B cell (primary cell): ENCODE data around the gene PPM1M. TPM values are rescaled to one million over a fixed set of nuclear protein-coding genes. Genes with fewer than 3 reads are reported as not detected.
A peak's percentile ranks its signal among the peaks of the same experiment; 100 is the strongest.
"Not testable (repeated sequence)": the region's sequence is repeated elsewhere in the genome, so short reads cannot be mapped to it uniquely, and the experiment has no call there.

Experiments used
- ATAC-seq: fragments of 200-7000 bp; cut with Tn5 transposase; one replicate; pipeline ENCODE4 v1.10.0; 2021; ENCODE audit warnings: low read depth, mild to moderate bottlenecking, moderate number of reproducible peaks, moderate library complexity
- CTCF ChIA-PET: fragments of 350-600 bp; sonication (Branson Sonifier 250); formaldehyde crosslinking; loops from one replicate; lab custom pipeline; 2021; ENCODE audit warnings: antibody characterized with exemption, inconsistent platforms; lab: Charles Lee
- POLR2A ChIA-PET: fragments of 350-600 bp; sonication (Branson Sonifier 250); formaldehyde crosslinking; loops from one replicate; lab custom pipeline; 2021; ENCODE audit warnings: antibody characterized with exemption; lab: Charles Lee
- DNase-seq: peaks from one replicate; pipeline ENCODE4 v3.0.0; 2013
- H2AFZ ChIP-seq: 2 replicates; pipeline ENCODE4 v1.6.1; 2012; ENCODE audit warnings: mild to moderate bottlenecking, low read depth, low read length; ENCODE audit not compliant: insufficient read depth, poor library complexity, severe bottlenecking
- H3K27ac ChIP-seq, 2 donors: 1 replicate in 1 of 2; 2 replicates in 1 of 2; pipeline ENCODE4 v1.5.1; 2012 to 2013; ENCODE audit warnings: low read length in 2 of 2, mild to moderate bottlenecking in 2 of 2, moderate library complexity in 1 of 2
- H3K27me3 ChIP-seq, 4 experiments: fragments of 200-600 bp in 1 of 4; sonication (generic) in 1 of 4; replicated peaks in 1 of 4; 1 replicate in 2 of 4; 2 replicates in 2 of 4; pipeline versions ENCODE4 v1.6.1 to v1.7.0; 2013 to 2016; ENCODE audit warnings: low read length in 3 of 4, mild to moderate bottlenecking in 2 of 4, mixed read lengths in 1 of 4, moderate library complexity in 1 of 4; ENCODE audit not compliant: insufficient read depth in 4 of 4, control insufficient read depth in 3 of 4; ENCODE audit errors: control extremely low read depth in 1 of 4
- H3K36me3 ChIP-seq, 2 experiments: replicated peaks in 1 of 2; 1 replicate in 1 of 2; 2 replicates in 1 of 2; pipeline versions ENCODE4 v1.6.1 to v1.7.1; 2013; ENCODE audit warnings: low read length in 1 of 2; ENCODE audit not compliant: insufficient read depth in 2 of 2, control insufficient read depth in 1 of 2; ENCODE audit errors: control extremely low read depth in 1 of 2, extremely low read depth in 1 of 2
- H3K4me1 ChIP-seq, 2 donors: fragments of 200-600 bp in 1 of 2; sonication (generic) in 1 of 2; 1 replicate in 1 of 2; 2 replicates in 1 of 2; pipeline versions ENCODE4 v1.5.1 to v1.6.1; 2013 to 2017; ENCODE audit warnings: low read length in 2 of 2; ENCODE audit not compliant: control insufficient read depth in 2 of 2, insufficient read depth in 2 of 2
- H3K4me2 ChIP-seq: replicated peaks from 2 replicates; pipeline ENCODE3; 2012; ENCODE audit warnings: mild to moderate bottlenecking, low read depth, low read length; ENCODE audit not compliant: poor library complexity, severe bottlenecking
- H3K4me3 ChIP-seq, 5 experiments: fragments of 200-600 bp in 1 of 5; sonication (generic) in 1 of 5; 1 replicate in 3 of 5; 2 replicates in 2 of 5; pipeline versions ENCODE4 v1.5.1 to v1.7.0; 2011 to 2016; ENCODE audit warnings: low read length in 4 of 5, mild to moderate bottlenecking in 4 of 5, low read depth in 2 of 5, control low read depth in 1 of 5, moderate library complexity in 1 of 5; ENCODE audit not compliant: insufficient read depth in 1 of 5; ENCODE audit errors: control extremely low read depth in 1 of 5, extremely low read depth in 1 of 5
- H3K79me2 ChIP-seq: fragments of 200-600 bp; sonication (generic); one replicate; pipeline ENCODE4 v1.6.0; 2016; ENCODE audit warnings: low read length; ENCODE audit not compliant: control insufficient read depth, insufficient read depth
- H3K9ac ChIP-seq: fragments of 200-600 bp; sonication (generic); 2 replicates; pipeline ENCODE4 v1.6.1; 2017; ENCODE audit warnings: mild to moderate bottlenecking, low read length, moderate library complexity
- H3K9me3 ChIP-seq, 3 donors: one replicate each; pipeline versions ENCODE4 v1.6.1 to v1.7.1; 2013; ENCODE audit warnings: low read length in 2 of 3; ENCODE audit not compliant: control insufficient read depth in 2 of 3, insufficient read depth in 1 of 3; ENCODE audit errors: control extremely low read depth in 1 of 3
- H4K20me1 ChIP-seq: 2 replicates; pipeline ENCODE4 v1.6.0; 2012; ENCODE audit warnings: mild to moderate bottlenecking, low read length; ENCODE audit not compliant: insufficient read depth, control insufficient read depth, poor library complexity, severe bottlenecking
- H3K27ac Mint-ChIP-seq: one replicate; pipeline ENCODE4 v1.8.0; 2021; ENCODE audit warnings: mixed read lengths
- H3K27me3 Mint-ChIP-seq: one replicate; pipeline ENCODE4 v1.8.0; 2021; ENCODE audit warnings: mixed read lengths
- H3K4me1 Mint-ChIP-seq: one replicate; pipeline ENCODE4 v1.8.0; 2021; ENCODE audit warnings: mixed read lengths
- H3K4me3 Mint-ChIP-seq: one replicate; pipeline ENCODE4 v1.8.0; 2021; ENCODE audit warnings: mixed read lengths
- H3K9me3 Mint-ChIP-seq: one replicate; pipeline ENCODE4 v1.8.0; 2022; ENCODE audit warnings: mixed read lengths; ENCODE audit not compliant: insufficient read depth
- EZH2 ChIP-seq: IDR thresholded peaks from 2 replicates; pipeline ENCODE4 v1.6.1; 2012; ENCODE audit warnings: borderline replicate concordance, low read depth, mild to moderate bottlenecking, moderate library complexity, low read length; ENCODE audit not compliant: insufficient read depth, poor library complexity, severe bottlenecking
- WGBS: methylation state at CpG from one replicate; pipeline ENCODE4 v1.1.5; 2013; ENCODE audit warnings: missing lambda C conversion rate; ENCODE audit not compliant: insufficient coverage; 5-methylcytosine and 5-hydroxymethylcytosine counted together
- intact Hi-C: fragments of 100-400 bp; cut with micrococcal nuclease; formaldehyde crosslinking; loops from one replicate; pipeline ENCODE4 v1.10.0; 2022
- polyA plus RNA-seq: library from polyadenylated mRNA; depleted of rRNA; stranded (reverse); fragments of >200 nt; gene quantifications from 2 replicates; pipeline ENCODE4 v1.2.3, GENCODE V29; 2012
- total RNA-seq, 2 donors: library from RNA; stranded (reverse); fragments of 120-200 nt in 1 of 2; gene quantifications; 1 replicate in 1 of 2; 2 replicates in 1 of 2; pipeline versions ENCODE4 v1.2.3 to v1.2.4, GENCODE V29; 2013 to 2022
- TF ChIP-seq, protein P1 (sequence below): fragments of 200-600 bp; IDR thresholded peaks from one replicate; pipeline ENCODE4 v1.8.0; 2022; ENCODE audit warnings: antibody characterized with exemption, mild to moderate bottlenecking

The PPM1M gene
- total and polyA plus RNA-seq, 2 donors (not counting 1 experiment from before 2014, with no cell fraction given) = 45.0 to 65.2 TPM

DNA sequence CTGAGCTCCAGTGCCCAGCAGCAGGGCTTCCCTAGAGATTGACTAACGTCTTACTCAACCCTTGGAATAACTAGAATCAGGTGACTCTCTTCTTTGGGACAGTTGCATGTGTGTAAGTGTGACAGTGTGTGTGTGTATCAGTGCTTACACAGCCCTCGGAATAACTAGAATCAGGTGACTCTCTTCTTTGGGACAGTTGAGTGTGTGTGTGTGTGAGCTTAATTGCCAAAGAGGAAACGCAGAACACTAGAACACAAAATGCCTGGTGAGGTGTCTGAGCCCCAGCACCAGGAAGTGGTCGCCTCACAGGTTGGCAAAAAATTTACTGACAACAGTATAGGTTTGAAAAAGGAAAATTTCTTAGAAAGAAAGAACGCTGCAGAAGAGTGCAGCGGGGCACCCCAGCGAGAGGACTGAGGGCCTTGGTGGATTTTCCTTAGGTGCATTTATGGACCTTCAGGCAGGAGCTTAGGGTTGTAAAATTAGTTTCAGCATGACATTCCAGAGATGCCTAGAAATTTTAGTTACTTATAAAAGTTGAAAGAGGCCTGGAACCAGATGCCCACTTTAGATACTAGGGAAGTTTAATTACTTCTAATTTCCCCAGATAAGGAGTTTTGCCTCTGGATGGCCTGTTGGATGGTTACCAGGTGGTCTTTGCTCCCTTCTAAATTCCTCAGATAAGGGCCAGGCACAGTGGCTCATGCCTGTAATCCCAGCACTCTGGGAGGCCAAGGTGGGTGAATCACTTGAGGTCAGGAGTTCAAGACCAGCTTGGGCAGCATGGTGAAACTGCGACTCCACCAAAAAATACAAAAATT lies 36.6 kb downstream of the PPM1M start:
- no peak overlapping the region for H3K4me3 ChIP-seq
- no peaks in the 10 kb centered on the region for H3K36me3 ChIP-seq
- 39% methylated on average over 8 of the region's 8 CpGs for WGBS
- H3K4me2 ChIP-seq = no peak overlapping the region
- no peak overlapping the region for H3K4me3 Mint-ChIP-seq
- H3K27ac Mint-ChIP-seq = peak overlapping the region; percentile 50
- ChIA-PET CTCF (interaction anchor here (0.7 to 17.5 kb wide), 7 partner anchors 10 to 60 kb away, joined by 3 to 265 read pairs (median 6); partner anchors contain the start of gene TLR9), POLR2A (interaction anchor here (0.8 kb wide), 1 partner anchor 57 kb away, joined by 4 read pairs; the partner anchor contains the start of gene TLR9)
- H2AFZ ChIP-seq = no peak overlapping the region
- ATAC-seq (no peak), DNase-seq (no peak)
- H3K27ac ChIP-seq = peak overlapping the region in 1 of 2 donors; percentile 32
- H3K27me3 ChIP-seq = no peaks in the 10 kb centered on the region
- H3K79me2 ChIP-seq = peaks cover 39% of the 10 kb centered on the region
- H3K9me3 ChIP-seq = no peaks in the 10 kb centered on the region
- H3K4me1 Mint-ChIP-seq = peaks cover 24% of the 10 kb centered on the region
- H4K20me1 ChIP-seq = no peaks in the 10 kb centered on the region
- TF ChIP-seq, protein P1, sequence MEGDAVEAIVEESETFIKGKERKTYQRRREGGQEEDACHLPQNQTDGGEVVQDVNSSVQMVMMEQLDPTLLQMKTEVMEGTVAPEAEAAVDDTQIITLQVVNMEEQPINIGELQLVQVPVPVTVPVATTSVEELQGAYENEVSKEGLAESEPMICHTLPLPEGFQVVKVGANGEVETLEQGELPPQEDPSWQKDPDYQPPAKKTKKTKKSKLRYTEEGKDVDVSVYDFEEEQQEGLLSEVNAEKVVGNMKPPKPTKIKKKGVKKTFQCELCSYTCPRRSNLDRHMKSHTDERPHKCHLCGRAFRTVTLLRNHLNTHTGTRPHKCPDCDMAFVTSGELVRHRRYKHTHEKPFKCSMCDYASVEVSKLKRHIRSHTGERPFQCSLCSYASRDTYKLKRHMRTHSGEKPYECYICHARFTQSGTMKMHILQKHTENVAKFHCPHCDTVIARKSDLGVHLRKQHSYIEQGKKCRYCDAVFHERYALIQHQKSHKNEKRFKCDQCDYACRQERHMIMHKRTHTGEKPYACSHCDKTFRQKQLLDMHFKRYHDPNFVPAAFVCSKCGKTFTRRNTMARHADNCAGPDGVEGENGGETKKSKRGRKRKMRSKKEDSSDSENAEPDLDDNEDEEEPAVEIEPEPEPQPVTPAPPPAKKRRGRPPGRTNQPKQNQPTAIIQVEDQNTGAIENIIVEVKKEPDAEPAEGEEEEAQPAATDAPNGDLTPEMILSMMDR = no peak
- TF ChIP-seq EZH2 = no peak
- H3K9ac ChIP-seq = no peak overlapping the region
- no peaks in the 10 kb centered on the region for H3K27me3 Mint-ChIP-seq
- H3K4me1 ChIP-seq = peaks cover 17 to 24% of the 10 kb centered on the region in 2 donors
- intact Hi-C loops = no loop called here
- H3K9me3 Mint-ChIP-seq = no peaks in the 10 kb centered on the region

DNA sequence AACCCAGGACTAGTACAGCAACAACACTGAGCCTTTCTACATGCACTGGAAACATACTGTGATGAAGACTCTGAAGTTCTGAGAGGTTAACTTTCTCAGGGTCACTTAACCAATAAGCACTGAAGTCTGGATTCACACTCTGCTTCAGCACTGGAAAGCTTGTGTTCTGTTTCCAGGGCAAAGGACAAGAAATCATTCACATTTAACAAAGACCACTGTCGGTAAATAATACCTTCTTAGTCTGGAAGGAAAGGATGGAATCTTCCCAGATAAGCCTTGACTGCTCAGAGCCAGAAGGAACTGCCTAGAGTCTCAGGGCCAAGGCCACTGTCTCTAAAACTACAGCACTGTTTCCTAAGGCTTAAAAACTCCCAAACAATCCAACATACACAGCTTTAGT lies 37.7 kb downstream of the PPM1M start:
- no peak overlapping the region for H3K27ac ChIP-seq
- no peak overlapping the region for H3K4me3 Mint-ChIP-seq
- ATAC-seq = no peak
- H3K9me3 Mint-ChIP-seq = no peaks in the 10 kb centered on the region
- DNase-seq = no peak
- H3K4me2 ChIP-seq = no peak overlapping the region
- peaks cover 17 to 24% of the 10 kb centered on the region in 2 donors for H3K4me1 ChIP-seq
- peaks cover 27% of the 10 kb centered on the region for H3K4me1 Mint-ChIP-seq
- no peak overlapping the region for H3K9ac ChIP-seq
- CTCF ChIA-PET = interaction anchor here (1.2 to 17.5 kb wide), 4 partner anchors 43 to 61 kb away, joined by 3 to 265 read pairs (median 8); partner anchors contain the start of gene TLR9
- no peaks in the 10 kb centered on the region for H3K9me3 ChIP-seq
- no peak for TF ChIP-seq EZH2
- TF ChIP-seq, protein P1 = no peak
- H3K27me3 ChIP-seq = no peaks in the 10 kb centered on the region
- POLR2A ChIA-PET = interaction anchor here (0.6 kb wide), 1 partner anchor 58 kb away, joined by 3 read pairs; no protein-coding TSS in a partner anchor
- H3K27me3 Mint-ChIP-seq = no peaks in the 10 kb centered on the region
- H4K20me1 ChIP-seq = no peaks in the 10 kb centered on the region
- no peak overlapping the region for H3K4me3 ChIP-seq
- no peaks in the 10 kb centered on the region for H3K36me3 ChIP-seq
- H3K27ac Mint-ChIP-seq = no peak overlapping the region
- H3K79me2 ChIP-seq = peaks cover 33% of the 10 kb centered on the region
- intact Hi-C loops = no loop called here
- no peak overlapping the region for H2AFZ ChIP-seq
- 100% methylated on average over 1 of the region's 1 CpG for WGBS

DNA sequence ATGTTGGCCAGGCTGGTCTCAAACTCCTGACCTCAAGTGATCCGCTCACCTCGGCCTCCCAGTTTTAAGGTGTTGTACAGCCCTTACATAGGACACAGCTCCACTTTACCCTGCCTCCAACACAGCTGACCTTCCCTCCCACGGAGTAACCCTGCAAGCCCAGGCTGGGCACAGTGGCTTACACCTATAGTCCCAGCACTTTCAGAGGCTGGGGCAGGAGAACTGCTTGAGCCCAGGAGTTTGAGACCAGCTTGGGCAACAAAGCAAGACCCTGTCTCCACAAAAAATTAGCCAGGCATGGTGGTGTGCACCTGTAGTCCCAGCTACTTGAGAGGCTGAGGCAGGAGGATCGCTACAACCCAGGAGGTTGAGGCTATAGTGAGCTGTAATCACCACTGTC lies 38.5 kb downstream of the PPM1M start:
- H3K4me3 ChIP-seq, H3K27me3 ChIP-seq, H3K27ac ChIP-seq, H3K27me3 Mint-ChIP-seq, H3K9me3 Mint-ChIP-seq, H3K27ac Mint-ChIP-seq, ATAC-seq, intact Hi-C loops, DNase-seq, H3K9me3 ChIP-seq, H3K4me2 ChIP-seq, H4K20me1 ChIP-seq, H3K36me3 ChIP-seq, H3K9ac ChIP-seq, H3K4me3 Mint-ChIP-seq, H2AFZ ChIP-seq: not testable (repeated sequence)
- POLR2A ChIA-PET = interaction anchor here (0.6 kb wide), 2 partner anchors 59 to 317 kb away, joined by 3 to 5 read pairs; no protein-coding TSS in a partner anchor
- Histone ChIP-seq H3K4me1 (peaks cover 23 to 29% of the 10 kb centered on the region in 2 donors), H3K79me2 (peaks cover 36% of the 10 kb centered on the region)
- 96% methylated on average over 3 of the region's 4 CpGs for WGBS
- CTCF ChIA-PET = interaction anchor here (0.6 to 17.5 kb wide), 6 partner anchors 44 to 164 kb away, joined by 3 to 265 read pairs (median 4); partner anchors contain the start of gene TLR9
- H3K4me1 Mint-ChIP-seq = peaks cover 29% of the 10 kb centered on the region
